Tibial nerve (tissue), 3 donors: ENCODE results near the gene PRPF40B.

Source experiments
- POLR2A ChIP-seq, 2 donors: fragments of 450-650 bp; IDR thresholded peaks; one replicate each; pipeline ENCODE4 v1.6.1; 2017; ENCODE audit warnings: antibody characterized with exemption in 2 of 2, mild to moderate bottlenecking in 2 of 2, moderate library complexity in 2 of 2
- TF ChIP-seq, protein P1 (sequence below), 5 experiments: fragments of 200-600 bp in 3 of 5; fragments of 450-650 bp in 2 of 5; sonication (generic) in 3 of 5; IDR thresholded peaks; one replicate each; pipeline ENCODE4 v1.5.1; 2016 to 2019; ENCODE audit warnings: antibody characterized with exemption in 5 of 5, mild to moderate bottlenecking in 3 of 5, moderate library complexity in 2 of 5

GRCh38 chr12:49672301-49673217 lies 49.2 kb downstream of the PRPF40B start:
- TF ChIP-seq, protein P1, sequence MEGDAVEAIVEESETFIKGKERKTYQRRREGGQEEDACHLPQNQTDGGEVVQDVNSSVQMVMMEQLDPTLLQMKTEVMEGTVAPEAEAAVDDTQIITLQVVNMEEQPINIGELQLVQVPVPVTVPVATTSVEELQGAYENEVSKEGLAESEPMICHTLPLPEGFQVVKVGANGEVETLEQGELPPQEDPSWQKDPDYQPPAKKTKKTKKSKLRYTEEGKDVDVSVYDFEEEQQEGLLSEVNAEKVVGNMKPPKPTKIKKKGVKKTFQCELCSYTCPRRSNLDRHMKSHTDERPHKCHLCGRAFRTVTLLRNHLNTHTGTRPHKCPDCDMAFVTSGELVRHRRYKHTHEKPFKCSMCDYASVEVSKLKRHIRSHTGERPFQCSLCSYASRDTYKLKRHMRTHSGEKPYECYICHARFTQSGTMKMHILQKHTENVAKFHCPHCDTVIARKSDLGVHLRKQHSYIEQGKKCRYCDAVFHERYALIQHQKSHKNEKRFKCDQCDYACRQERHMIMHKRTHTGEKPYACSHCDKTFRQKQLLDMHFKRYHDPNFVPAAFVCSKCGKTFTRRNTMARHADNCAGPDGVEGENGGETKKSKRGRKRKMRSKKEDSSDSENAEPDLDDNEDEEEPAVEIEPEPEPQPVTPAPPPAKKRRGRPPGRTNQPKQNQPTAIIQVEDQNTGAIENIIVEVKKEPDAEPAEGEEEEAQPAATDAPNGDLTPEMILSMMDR (IDR thresholded peaks at IDR 0.05) = no peak
- no peak for TF ChIP-seq POLR2A (IDR thresholded peaks at IDR 0.05)
